ENCODE results near the gene HRCT1. TPM values are rescaled to one million over a fixed set of nuclear protein-coding genes. Genes with fewer than 3 reads are reported as not detected.

HRCT1 gene
- total and polyA plus RNA-seq, 2 donors (not counting 3 experiments of a cell fraction or from before 2014, with no cell fraction given) = 1.2 to 7.0 TPM

- H3K4me3 ChIP-seq (replicated peaks in 1 of 3; ENCODE audit: insufficient read depth in 1 of 3, low read depth in 1 of 3, low read length in 3 of 3) = no peak overlapping the region
- H3K27ac ChIP-seq (ENCODE audit: insufficient read depth, low read depth, low read length) = no peak overlapping the region
- no peaks in the 10 kb centered on the region for H3K36me3 ChIP-seq (ENCODE audit: control insufficient read depth in 2 of 2, extremely low read depth in 1 of 2, insufficient read depth in 2 of 2, low read length in 2 of 2)
- BruUV-seq (replicated peaks) = no TSS peak
- TF ChIP-seq MYC (IDR thresholded peaks at IDR 0.05; ENCODE audit: low read depth, low read length) (no peak), JUN (IDR thresholded peaks at IDR 0.05; ENCODE audit: borderline replicate concordance, insufficient read depth, insufficient read length, low read depth) (no peak), POLR2A (IDR thresholded peaks at IDR 0.05; ENCODE audit: low read depth, low read length) (no peak), FOS (IDR thresholded peaks at IDR 0.05; ENCODE audit: borderline replicate concordance, insufficient read depth, low read length) (no peak), POLR2AphosphoS5 (IDR thresholded peaks at IDR 0.05; ENCODE audit: insufficient read depth, low read depth, low read length) (no peak), GATA2 (IDR thresholded peaks at IDR 0.05; ENCODE audit: insufficient read depth, insufficient read length, low read depth, low read length) (no peak), EZH2 (IDR thresholded peaks at IDR 0.05; ENCODE audit: borderline replicate concordance, low read depth, low read length, severe bottlenecking) (no peak), CTCF (IDR thresholded peaks at IDR 0.05; ENCODE audit: extremely low read depth in 1 of 2, insufficient read depth in 1 of 2, low read depth in 1 of 2, low read length in 2 of 2) (no peak), MAX (IDR thresholded peaks at IDR 0.05; ENCODE audit: insufficient read depth, insufficient read length) (no peak)
- DNase-seq (ENCODE audit: low read depth, low spot score) (no peak), FAIRE-seq (no peak)
- H2AFZ ChIP-seq (ENCODE audit: low read depth, low read length) = no peak overlapping the region
- no peak overlapping the region for H3K9ac ChIP-seq (replicated peaks; ENCODE audit: extremely low read depth, insufficient read depth, low read length)
- no peaks in the 10 kb centered on the region for H3K27me3 ChIP-seq (ENCODE audit: control insufficient read depth in 2 of 2, insufficient read depth in 2 of 2, low read length in 2 of 2)
- H3K4me1 ChIP-seq (ENCODE audit: control insufficient read depth, extremely low read depth, insufficient read depth, low read length) = peaks cover 9% of the 10 kb centered on the region
- no peaks in the 10 kb centered on the region for H3K79me2 ChIP-seq (ENCODE audit: control insufficient read depth, insufficient read depth, low read length)
- dilution Hi-C loops (cut with MboI; ENCODE audit: extremely low pct_ligation_motif_present, low sequenced_read_pairs) = no loop called here
- H4K20me1 ChIP-seq (replicated peaks; ENCODE audit: control insufficient read depth, extremely low read depth, insufficient read depth, low read length) = no peaks in the 10 kb centered on the region
- intact Hi-C loops (cut with micrococcal nuclease) = no loop called here
- no peak overlapping the region for H3K4me2 ChIP-seq (ENCODE audit: insufficient read depth, low read length)
- H3K9me3 ChIP-seq (replicated peaks; ENCODE audit: control insufficient read depth, insufficient read depth, low read length) = no peaks in the 10 kb centered on the region
- ChIA-PET POLR2A (no interaction called here), CTCF (interaction anchor here (1.5 kb wide), 1 partner anchor 9 kb away, joined by 3 read pairs; no protein-coding TSS in a partner anchor)
- no peaks in the 10 kb centered on the region for H3K9me1 ChIP-seq (replicated peaks; ENCODE audit: control insufficient read depth, extremely low read depth, insufficient read depth, low read length)
Measured at GRCh38 chr9:35930989-35931388, 25.0 kb downstream of the HRCT1 start.
